H54 (cell line): Measurements from ENCODE around the gene AUTS2.
A peak's percentile ranks its signal among the peaks of the same experiment; 100 is the strongest.
"Not testable (repeated sequence)": the region's sequence is repeated elsewhere in the genome, so short reads cannot be mapped to it uniquely, and the experiment has no call there.

ENCODE experiments used
- DNase-seq: peaks from one replicate; pipeline ENCODE4 v3.0.0; 2011; ENCODE audit warnings: low spot score, mixed read lengths; ENCODE audit not compliant: insufficient read length
- FAIRE-seq: peaks from 3 replicates; lab custom pipeline; 2011; peaks lifted over from hg19 to GRCh38; lab: Jason Lieb, UNC
- POLR2A ChIP-seq: IDR thresholded peaks from 2 replicates; pipeline ENCODE4 v1.6.1; 2011; ENCODE audit warnings: low read depth, mild to moderate bottlenecking, low read length

Gene AUTS2

DNA sequence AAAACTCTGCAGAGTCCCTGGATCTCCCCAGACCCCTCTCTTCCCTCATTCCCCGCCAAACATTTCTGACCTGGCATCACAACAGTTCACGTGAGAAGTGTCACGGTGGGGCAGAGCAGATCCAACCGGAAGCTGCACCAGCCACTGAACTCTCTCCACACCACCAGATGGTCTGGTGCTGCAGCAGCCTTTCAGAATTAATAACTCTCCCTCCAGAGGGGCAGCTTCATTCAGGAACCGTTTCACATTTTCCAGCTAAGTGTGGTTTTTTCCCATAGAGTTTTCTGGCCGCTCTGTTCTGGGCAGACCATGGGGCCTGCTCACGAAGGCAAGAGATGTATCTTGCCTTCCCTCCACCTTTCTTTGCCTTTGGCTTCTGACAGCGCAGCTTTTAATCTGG is 1047.0 kb downstream of the AUTS2 start:
- TF ChIP-seq POLR2A: no peak
- FAIRE-seq (no peak), DNase-seq (no peak)

DNA sequence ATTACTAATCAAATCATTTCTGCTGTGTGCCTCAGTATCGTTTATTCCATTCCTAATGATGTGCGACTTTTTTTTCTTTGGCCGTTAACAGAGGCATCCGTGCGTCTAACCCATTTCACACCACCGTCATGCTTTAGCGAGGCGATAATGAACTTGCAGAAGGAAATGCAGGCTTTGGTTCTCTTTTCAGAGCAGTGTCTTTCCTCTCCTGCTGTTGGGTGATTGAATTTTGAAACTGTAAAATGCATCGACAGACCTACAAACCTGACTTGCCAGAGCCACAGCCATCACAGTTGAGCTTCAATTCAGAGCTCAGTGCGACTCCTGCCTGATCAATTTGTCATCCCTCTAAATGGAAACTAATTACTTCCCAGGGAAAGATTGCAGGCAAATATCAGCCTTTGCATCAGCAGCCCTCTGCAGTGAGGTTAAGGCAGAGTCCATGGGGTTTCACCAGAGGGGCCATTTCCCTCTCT is 1047.6 kb downstream of the AUTS2 start:
- no peak for DNase-seq
- no peak for FAIRE-seq
- no peak for TF ChIP-seq POLR2A

DNA sequence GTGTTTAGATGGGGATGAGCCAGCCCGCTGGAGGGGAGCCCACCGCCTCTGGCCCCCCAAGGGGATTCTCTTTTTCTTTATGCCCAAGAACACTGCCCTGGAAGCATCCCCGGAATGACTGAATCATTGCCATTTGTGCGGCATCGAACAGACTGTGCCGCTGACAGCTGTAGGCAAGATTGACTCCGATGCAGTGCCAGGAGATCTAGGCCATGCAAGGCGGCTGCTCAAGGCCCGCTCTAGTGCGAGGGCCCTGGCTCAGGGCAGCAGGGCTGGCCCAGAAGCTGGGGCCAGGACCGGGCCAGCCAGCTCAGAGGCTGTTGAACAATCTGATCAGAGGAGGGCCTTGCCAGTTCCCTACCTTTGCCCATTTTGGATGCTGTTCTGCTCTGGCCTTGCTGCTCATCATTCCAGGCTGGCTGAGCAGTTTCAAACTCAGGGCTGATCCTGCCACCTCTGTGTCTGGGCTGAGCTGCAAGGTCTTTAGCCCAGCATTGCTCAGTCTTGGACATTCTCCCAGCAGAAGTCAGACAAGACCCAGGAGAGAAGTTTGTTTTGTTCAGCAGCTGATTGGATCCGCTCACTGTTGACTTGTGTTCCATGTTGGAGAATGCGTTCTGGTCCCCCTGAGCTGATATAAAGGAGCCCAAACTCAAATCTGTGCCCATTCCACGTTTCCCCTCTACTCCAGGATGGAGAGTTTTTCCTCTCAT is 1048.4 kb downstream of the AUTS2 start:
- DNase-seq: no peak
- TF ChIP-seq POLR2A: no peak

DNA sequence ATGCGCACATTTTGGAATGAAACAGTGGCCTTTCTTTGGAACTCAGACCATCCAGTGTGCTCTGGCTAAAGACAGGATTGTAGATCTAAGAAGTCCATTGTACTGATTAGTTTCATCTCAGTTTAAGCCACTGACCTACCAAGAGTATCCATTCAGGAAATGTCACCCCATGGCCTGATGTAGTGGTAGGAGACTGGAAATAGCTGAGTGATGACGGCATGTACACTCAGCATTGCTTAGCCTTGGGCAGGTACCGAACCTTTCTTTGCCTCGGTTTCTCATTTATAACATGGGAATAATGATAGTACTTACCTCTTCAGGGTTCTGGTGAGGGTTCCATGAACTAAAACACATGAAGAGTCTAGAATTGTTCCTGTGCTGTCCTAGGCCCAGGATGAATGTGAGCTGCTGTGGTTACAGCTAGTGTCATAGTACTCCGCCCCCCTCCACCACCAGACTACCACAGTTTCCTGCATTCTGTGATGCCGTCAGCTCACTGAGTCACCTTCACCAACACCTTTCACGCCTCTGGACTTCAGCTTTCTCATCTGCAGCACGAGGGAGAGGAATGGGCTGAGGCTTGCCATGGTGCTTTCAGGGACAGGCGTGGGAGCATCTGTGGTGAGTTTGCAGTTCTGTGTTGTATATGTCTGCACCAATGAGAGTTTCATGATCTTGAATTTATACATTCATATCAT is 1049.7 kb downstream of the AUTS2 start:
- peak; percentile 43 for DNase-seq
- TF ChIP-seq POLR2A: no peak
- FAIRE-seq: no peak

More for the DNA sequence above, 1048.4 kb downstream of the AUTS2 start:
- no peak for FAIRE-seq

GRCh38 chr7:70648499-70648861 is 1050.2 kb downstream of the AUTS2 start:
- FAIRE-seq, DNase-seq: not testable (repeated sequence)

DNA sequence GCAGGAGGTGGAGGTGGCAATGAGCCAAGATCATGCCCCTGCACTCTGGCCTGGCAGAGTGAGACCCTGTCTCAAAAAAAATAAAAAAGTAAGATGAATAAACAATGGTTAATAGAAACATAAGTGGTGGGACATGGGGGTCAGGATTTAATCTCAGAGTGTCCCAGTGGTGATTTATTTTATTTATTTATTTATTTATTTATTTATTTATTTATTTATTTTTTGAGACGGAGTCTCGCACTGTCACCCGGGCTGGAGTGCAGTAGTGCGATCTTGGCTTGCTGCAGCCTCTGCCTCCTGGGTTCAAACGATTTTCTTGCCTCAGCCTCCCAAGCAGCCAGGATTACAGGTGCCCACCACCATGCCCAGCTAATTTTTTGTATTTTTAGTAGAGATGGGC is 1051.0 kb downstream of the AUTS2 start:
- FAIRE-seq: no peak
- DNase-seq: no peak
- TF ChIP-seq POLR2A: no peak

GRCh38 chr7:70654146-70654545 is 1055.9 kb downstream of the AUTS2 start:
- no peak for FAIRE-seq
- TF ChIP-seq POLR2A: no peak
- no peak for DNase-seq

DNA sequence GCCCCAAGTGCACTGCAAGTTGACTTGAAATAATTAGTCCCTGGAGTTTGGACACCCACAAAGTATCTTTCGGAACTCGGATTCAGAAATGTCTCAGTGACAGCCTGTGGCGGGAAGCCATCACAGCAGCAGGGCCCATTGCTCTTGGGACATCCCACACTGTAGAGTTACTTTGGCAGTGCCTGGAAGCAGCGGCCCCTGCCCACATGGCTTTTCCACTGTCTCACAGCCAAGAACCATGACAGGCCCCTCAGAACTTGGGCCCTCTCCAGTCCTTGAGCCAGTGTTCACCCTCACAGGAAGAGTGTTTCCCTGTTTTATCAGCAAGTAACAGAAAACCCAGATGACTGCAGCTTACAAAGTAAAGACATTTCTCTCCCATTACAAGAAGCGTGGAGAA is 1056.7 kb downstream of the AUTS2 start:
- DNase-seq: no peak
- FAIRE-seq: no peak
- no peak for TF ChIP-seq POLR2A

GRCh38 chr7:70655694-70656093 is 1057.4 kb downstream of the AUTS2 start:
- no peak for TF ChIP-seq POLR2A
- no peak for FAIRE-seq
- no peak for DNase-seq

DNA sequence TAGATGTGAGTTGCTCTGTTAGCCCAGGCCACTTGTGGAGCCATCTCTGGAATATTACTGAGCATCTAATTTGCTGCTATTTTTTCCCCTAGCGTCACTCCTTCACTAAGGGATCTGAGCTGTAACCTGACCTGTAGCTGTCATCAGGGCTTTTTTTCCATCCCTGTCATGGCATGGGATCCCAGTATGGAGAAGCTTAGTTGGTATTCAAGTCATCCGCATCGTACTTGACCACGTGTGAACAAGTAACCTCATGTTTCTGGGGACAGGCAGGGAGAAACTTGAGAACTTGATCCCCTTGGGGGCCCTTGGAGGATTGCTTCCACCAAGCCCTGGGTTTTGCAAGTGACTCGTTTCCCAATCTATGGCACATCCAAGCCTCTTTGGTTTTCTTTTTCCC is 1059.3 kb downstream of the AUTS2 start:
- no peak for FAIRE-seq
- no peak for DNase-seq
- no peak for TF ChIP-seq POLR2A

GRCh38 chr7:70657989-70658632 is 1059.8 kb downstream of the AUTS2 start:
- no peak for DNase-seq
- FAIRE-seq: no peak
- TF ChIP-seq POLR2A: no peak

DNA sequence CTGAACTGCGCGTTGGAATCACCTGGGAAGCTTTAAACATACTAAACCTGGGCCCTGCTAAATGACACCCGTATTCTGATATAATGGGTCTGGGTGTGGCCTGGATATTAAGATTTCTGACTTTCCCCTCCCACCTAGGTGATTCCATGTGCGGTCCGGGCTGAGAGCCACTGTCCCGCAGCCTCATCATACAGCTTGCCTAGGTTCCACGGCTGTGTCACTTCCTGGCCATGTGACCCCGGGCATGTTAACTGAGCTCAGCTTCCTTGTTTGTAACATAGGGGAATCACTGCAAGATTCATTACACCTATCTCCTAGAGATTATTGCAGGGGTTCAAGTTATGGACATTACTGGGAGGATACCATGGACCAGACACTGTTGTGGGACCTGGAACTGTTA is 1061.0 kb downstream of the AUTS2 start:
- TF ChIP-seq POLR2A: no peak
- no peak for DNase-seq
- no peak for FAIRE-seq

DNA sequence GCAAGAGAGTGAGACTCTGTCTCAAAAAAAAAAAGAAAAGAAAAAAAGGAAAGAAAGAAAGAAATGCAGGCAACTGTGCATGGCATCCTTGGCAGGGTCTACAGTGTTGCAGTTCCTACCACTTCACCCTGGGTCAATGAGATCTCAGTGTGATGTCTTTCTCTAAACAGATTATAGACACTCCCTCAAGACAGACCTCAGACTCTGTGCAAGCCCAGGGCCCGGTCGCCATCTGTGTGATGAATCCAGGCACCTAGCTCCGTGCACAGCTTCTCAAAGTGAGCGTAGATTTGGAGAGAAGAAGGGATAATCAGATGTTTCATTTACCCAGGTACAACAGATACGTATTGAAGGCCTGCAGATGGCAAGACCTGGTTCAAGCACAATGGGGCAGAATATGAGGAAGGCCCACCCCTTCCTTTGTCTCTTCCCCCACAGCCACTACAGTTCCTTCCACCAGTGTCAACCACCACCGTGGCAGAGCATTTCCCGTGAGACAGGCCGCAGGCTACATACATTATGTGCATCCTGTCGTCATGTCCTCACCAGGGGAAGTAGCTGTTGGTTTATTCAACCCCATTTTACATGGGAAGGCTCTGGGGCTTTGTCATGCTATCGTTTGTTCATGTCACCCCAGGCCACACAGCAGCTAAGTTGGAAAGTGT is 1062.0 kb downstream of the AUTS2 start:
- TF ChIP-seq POLR2A: no peak
- DNase-seq: no peak
- FAIRE-seq: no peak

- DNase-seq (no peak), FAIRE-seq (no peak)
- no peak for TF ChIP-seq POLR2A
These were observed 1062.5 kb downstream of the AUTS2 start for GRCh38 chr7:70660819-70661191.
